Stimulated activated CD4-positive, alpha-beta T cell treated with anti-CD3 and anti-CD28 coated beads, Interleukin-4, amount 100 ng/mL, for 4 hours (primary cell): ENCODE results near the gene ZNF582.
"Not testable (repeated sequence)": the region's sequence is repeated elsewhere in the genome, so short reads cannot be mapped to it uniquely, and the experiment has no call there.

Experiments used
- DNase-seq, 2 experiments: peaks; one replicate each; pipeline ENCODE4 v3.0.0-alpha.2; 2020

ZNF582 gene

DNA sequence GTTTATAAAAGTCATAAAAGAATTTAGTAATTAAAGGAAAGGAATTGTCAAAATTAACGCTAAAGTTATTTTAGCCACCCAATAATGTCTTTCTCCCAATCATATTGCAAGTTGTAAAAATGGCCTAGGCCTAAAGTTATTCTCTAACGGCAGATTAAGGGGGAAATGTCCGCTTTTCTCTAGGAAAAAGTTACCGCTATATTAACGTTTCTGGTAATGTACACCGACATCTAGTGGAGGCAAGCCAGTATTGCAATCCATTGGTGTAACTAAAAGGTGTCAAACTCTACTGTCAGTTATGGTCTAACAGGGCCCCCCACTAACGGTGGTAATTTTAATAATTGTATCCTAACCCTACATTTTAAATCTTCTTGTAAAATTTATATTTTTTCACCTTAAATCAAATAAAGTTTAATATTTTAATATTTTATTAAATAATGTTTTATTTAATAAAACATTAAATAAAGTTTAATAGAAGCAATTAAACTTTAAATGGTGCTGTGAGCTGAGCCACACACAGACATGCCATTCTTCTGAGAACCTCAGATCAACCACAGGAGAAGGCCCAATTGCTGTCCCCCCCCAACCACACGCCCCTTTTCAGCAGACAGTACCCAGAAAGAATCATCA, 42.8 kb downstream of the ZNF582 start:
- DNase-seq, result peak; percentile 20 to 29

DNA sequence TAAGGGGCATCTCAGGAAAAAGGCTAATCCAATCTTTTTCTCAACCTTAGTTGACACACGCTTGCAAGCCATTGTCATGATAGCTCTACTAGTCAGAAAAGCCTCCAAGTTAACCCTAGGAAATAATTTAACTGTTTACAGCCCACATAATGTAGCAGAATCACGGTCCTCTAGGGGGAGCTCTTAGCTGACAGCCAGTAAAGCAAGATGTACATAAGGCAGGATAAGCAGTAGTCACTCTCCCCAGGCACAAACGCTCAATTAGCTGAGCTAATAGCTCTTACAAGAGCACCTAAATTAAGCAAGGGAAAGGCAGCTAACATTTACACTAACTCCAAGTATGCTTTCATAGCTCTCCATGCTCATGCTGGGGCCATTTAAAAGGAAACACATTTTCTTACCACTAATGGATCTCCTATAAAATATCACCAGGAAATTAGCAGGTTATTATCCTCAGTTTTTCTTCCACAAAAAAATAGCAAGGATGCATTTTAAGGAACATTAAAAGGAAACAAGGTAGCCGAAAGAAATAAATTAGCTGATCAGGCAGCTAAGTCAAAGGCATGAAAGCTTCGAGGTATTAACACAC, 45.0 kb downstream of the ZNF582 start:
- no peak for DNase-seq

DNA sequence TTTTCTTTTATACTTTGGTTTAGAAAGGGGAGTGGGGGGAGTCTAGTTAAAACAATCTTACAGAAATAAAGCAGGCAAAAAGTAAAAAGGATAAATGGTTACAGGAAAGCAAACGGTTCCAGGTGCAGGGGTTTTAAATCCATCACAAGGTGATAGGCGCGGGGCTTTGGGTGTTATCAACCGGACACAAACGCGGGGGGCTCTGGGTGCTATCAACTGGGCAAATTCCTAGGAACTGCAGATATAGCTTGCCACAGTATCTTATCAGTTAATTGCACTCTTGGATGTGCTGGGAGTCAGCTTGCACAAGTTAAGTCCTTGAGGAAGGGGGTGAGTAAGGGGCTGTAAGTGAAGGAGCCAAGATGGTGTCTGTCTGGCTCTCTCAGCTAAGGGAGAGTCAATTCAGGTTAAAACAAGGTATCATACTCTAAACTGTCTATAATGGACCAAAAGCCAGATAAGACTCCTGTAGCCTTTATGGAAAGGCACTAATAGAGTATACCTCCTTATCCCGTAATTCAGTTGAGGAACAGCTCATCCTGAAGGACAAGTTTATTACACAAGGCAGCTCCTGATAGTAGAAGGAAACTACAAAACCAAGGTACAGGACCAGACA, 46.1 kb downstream of the ZNF582 start:
- no peak for DNase-seq

DNA sequence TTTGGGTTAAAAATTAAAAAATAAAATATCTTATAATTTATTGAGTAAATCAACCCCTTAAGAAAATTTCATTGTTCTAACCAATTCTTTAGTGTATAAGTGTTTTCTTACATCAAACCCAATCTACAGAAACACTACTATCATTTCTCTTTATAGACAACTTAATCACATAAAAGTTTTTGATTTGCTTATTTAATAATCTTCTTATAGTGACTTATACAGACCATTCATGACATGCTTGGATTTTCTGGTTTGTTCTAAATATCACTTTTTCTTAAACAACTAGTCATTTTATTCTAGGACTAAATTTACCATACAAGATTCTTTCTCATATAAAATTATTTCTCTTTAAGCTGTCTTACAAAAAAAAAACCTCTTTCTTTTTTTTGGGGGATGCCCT, 51.4 kb downstream of the ZNF582 start:
- no peak for DNase-seq

DNA sequence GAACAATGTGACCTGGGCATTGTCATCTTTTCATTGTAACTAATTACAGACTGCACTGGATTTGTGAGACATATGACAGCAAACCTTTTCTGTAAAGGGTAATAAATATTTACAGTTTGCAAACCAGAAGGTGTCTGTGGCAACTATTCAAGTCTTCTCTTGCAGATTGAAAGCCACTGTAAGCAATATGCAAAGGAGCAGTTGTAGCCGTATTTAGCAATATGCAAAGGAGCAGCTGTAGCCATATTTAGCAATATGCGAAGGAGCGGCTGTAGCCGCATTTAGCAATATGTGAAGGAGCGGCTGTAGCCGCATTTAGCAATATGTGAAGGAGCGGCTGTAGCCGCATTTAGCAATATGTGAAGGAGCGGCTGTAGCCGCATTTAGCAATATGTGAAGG, 54.3 kb downstream of the ZNF582 start:
- DNase-seq, result not testable (repeated sequence)

DNA sequence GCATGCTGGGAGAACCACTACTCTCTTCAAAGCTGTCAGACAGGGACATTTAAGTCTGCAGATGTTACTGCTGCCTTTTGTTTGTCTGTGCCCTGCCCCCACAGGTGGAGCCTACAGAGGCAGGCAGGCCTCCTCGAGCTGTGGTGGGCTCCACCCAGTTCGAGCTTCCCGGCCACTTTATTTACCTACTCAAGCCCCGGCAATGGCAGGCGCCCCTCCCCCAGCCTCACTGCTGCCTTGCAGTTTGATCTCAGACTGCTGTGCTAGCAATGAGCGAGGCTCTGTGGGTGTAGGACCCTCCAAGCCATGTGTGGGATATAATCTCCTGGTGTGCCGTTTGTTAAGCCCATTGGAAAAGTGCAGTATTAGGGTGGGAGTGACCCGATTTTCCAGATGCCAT, 56.3 kb downstream of the ZNF582 start:
- not testable (repeated sequence) for DNase-seq

DNA sequence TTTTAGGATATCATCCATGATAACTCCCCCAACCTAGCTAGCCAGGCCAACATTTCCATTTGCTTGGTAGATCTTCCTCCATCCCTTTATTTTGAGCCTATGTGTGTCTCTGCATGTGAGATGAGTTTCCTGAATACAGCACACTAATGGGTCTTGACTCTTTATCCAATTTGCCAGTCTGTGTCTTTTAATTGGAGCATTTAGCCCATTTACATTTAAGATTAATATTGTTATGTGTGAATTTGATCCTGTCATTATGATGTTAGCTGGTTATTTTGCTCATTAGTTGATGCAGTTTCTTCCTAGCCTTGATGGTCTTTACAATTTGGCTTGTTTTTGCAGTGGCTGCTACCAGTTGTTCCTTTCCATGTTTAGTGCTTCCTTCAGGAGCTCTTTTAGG, 58.0 kb downstream of the ZNF582 start:
- not testable (repeated sequence) for DNase-seq

DNA sequence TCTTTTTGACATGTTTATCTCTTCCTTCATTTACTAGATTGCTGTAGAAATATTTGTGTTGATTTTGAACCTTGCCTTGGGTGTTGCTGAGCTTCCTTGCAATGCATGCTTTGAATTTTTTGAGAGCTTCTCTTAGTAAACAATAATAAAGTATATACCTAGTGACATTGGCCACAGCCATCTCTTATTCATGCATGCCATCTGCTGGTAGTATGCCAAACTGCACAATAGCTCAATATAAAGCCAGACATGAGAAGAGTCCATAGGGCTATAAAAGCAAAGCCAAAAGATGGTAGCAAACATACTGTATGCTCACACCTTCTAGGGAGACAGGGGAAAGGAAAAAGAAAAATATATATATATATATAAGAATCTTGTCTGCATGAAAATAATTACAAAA, 59.8 kb downstream of the ZNF582 start:
- DNase-seq, result peak; percentile 15 to 21
